ENCODE measurements around the gene ELOVL5. TPM values are rescaled to one million over a fixed set of nuclear protein-coding genes. Genes with fewer than 3 reads are reported as not detected.

ELOVL5 gene
- total RNA-seq, 1 experiment from 2014 or later: 121 TPM

- Histone ChIP-seq H3K23me2 (ENCODE audit: insufficient read length, low read depth, low read length, poor library complexity, severe bottlenecking) (no peaks in the 10 kb centered on the region), H3T11ph (ENCODE audit: low read length) (no peak overlapping the region), H3K4me1 (ENCODE audit: insufficient read depth, low read length) (peaks cover 9% of the 10 kb centered on the region)
Measured at GRCh38 chr6:53340536-53340935, 8.2 kb downstream of the ELOVL5 start.

More at GRCh38 chr6:53340536-53340935, 8.2 kb downstream of the ELOVL5 start:
- Histone ChIP-seq H3K27me3 (ENCODE audit: insufficient read depth, low read length) (no peaks in the 10 kb centered on the region), H4K8ac (replicated peaks; ENCODE audit: insufficient read length, low read depth, low read length) (no peak overlapping the region), H2BK20ac (ENCODE audit: low read depth, low read length, poor library complexity, severe bottlenecking) (no peak overlapping the region), H2BK15ac (ENCODE audit: low read depth, low read length) (no peak overlapping the region), H3K79me2 (ENCODE audit: insufficient read depth, low read length) (peaks cover 90% of the 10 kb centered on the region), H3K79me1 (ENCODE audit: insufficient read depth, low read depth, low read length, poor library complexity, severe bottlenecking) (peaks cover 11% of the 10 kb centered on the region), H2BK120ac (ENCODE audit: low read depth, low read length, poor library complexity, severe bottlenecking) (no peak overlapping the region), H4K91ac (ENCODE audit: insufficient read length, low read depth, low read length) (no peak overlapping the region), H2AFZ (ENCODE audit: low read length) (no peak overlapping the region), H4K20me1 (ENCODE audit: control insufficient read depth, insufficient read depth, insufficient read length) (no peaks in the 10 kb centered on the region), H3K18ac (ENCODE audit: insufficient read length, low read depth, low read length) (no peak overlapping the region), H3K4me2 (ENCODE audit: insufficient read depth, insufficient read length, low read length) (no peak overlapping the region), H3K27ac (ENCODE audit: insufficient read length, low read depth, low read length) (no peak overlapping the region), H2AK5ac (ENCODE audit: insufficient read length, low read length) (no peak overlapping the region), H3K9me3 (ENCODE audit: control insufficient read depth, low read depth, low read length) (no peaks in the 10 kb centered on the region), H3K23ac (ENCODE audit: insufficient read length, low read depth, low read length) (no peak overlapping the region), H2BK5ac (ENCODE audit: insufficient read length, low read length) (no peak overlapping the region), H4K5ac (ENCODE audit: insufficient read length, low read depth, low read length) (no peak overlapping the region), H2BK12ac (ENCODE audit: insufficient read length, low read depth, low read length) (no peak overlapping the region), H3K4ac (ENCODE audit: low read depth, low read length) (no peak overlapping the region), H3K9ac (ENCODE audit: extremely low read depth, insufficient read length, low read length) (no peak overlapping the region), H3K56ac (ENCODE audit: insufficient read length, low read depth, low read length) (no peak overlapping the region), H3K14ac (ENCODE audit: insufficient read depth, low read length) (no peak overlapping the region)
- H3K36me3 Mint-ChIP-seq (ENCODE audit: insufficient read depth in 1 of 3, low read depth in 3 of 3): peaks cover 9 to 12% (median 11%) of the 10 kb centered on the region in 3 experiments
- H3K4me1 Mint-ChIP-seq: peaks cover 33 to 50% of the 10 kb centered on the region in 2 experiments
- no peak overlapping the region for H3K4me3 Mint-ChIP-seq
- no peak for DNase-seq
- no peaks in the 10 kb centered on the region for H3K9me3 Mint-ChIP-seq
- H3K27ac Mint-ChIP-seq: no peak overlapping the region
- WGBS (ENCODE audit: extremely low coverage, insufficient read length, low lambda C conversion rate): no CpG with 5 or more reads among the region's 2 CpGs
- TF ChIP-seq CTCF (conservative IDR thresholded peaks at IDR 0.05): no peak
- no peaks in the 10 kb centered on the region for H3K27me3 Mint-ChIP-seq (ENCODE audit: low read depth)

Measured in H9 (cell line).